SK-N-SH treated with all-trans-retinoic acid at 6 μM for 48 hours (cell line): Measurements from ENCODE around the gene SLX4IP.

Experiments
- ATAC-seq: fragments of 200-7000 bp; cut with Tn5 transposase; 3 replicates; pipeline ENCODE4 v1.9.1; 2020; ENCODE audit warnings: mild to moderate bottlenecking, moderate library complexity
- ARNTL ChIP-seq: fragments of 450-650 bp; formaldehyde crosslinking; IDR thresholded peaks from 2 replicates; pipeline ENCODE4 v1.5.0; 2020; ENCODE audit warnings: low read depth, mild to moderate bottlenecking, moderate library complexity, borderline replicate concordance
- BACH2 ChIP-seq: fragments of 250-450 bp; sonication (Bioruptor Pico); IDR thresholded peaks from 2 replicates; pipeline ENCODE4 v1.9.0; 2021; ENCODE audit warnings: mild to moderate bottlenecking, borderline replicate concordance
- CREB5 ChIP-seq: fragments of 250-450 bp; sonication (Bioruptor Pico); IDR thresholded peaks from 2 replicates; pipeline ENCODE4 v1.5.1; 2020; ENCODE audit warnings: low read depth, mild to moderate bottlenecking, moderate library complexity
- CSDC2 ChIP-seq: fragments of 250-450 bp; sonication (Bioruptor Pico); IDR thresholded peaks from 2 replicates; pipeline ENCODE4 v1.5.0; 2020; ENCODE audit warnings: mild to moderate bottlenecking, moderate library complexity
- CSRNP3 ChIP-seq: fragments of 250-450 bp; sonication (Bioruptor Pico); IDR thresholded peaks from 2 replicates; pipeline ENCODE4 v1.5.1; 2021; ENCODE audit warnings: mild to moderate bottlenecking, moderate library complexity
- ESRRG ChIP-seq: fragments of 250-450 bp; sonication (Bioruptor Pico); IDR thresholded peaks from 2 replicates; pipeline ENCODE4 v1.6.1; 2021; ENCODE audit warnings: mild to moderate bottlenecking
- ISL1 ChIP-seq: fragments of 250-450 bp; sonication (Bioruptor Pico); IDR thresholded peaks from 2 replicates; pipeline ENCODE4 v2.1.2; 2022; ENCODE audit warnings: mild to moderate bottlenecking, moderate library complexity
- OSR1 ChIP-seq: fragments of 250-450 bp; sonication (Bioruptor Pico); IDR thresholded peaks from 2 replicates; pipeline ENCODE4 v1.8.0; 2022; ENCODE audit warnings: moderate library complexity, mild to moderate bottlenecking, inconsistent platforms
- PATZ1 ChIP-seq: fragments of 250-450 bp; sonication (Bioruptor Pico); IDR thresholded peaks from 2 replicates; pipeline ENCODE4 v1.8.0; 2020; ENCODE audit warnings: mild to moderate bottlenecking, moderate library complexity, borderline replicate concordance
- POU6F1 ChIP-seq: fragments of 250-450 bp; sonication (Bioruptor Pico); IDR thresholded peaks from 2 replicates; pipeline ENCODE4 v1.8.0; 2021; ENCODE audit warnings: low read depth, mild to moderate bottlenecking, moderate library complexity, borderline replicate concordance
- RARB ChIP-seq: fragments of 250-450 bp; sonication (Bioruptor Pico); IDR thresholded peaks from 2 replicates; pipeline ENCODE4 v1.8.0; 2021; ENCODE audit warnings: mild to moderate bottlenecking, moderate library complexity
- SNAI2 ChIP-seq: fragments of 250-450 bp; sonication (Bioruptor Pico); IDR thresholded peaks from 2 replicates; pipeline ENCODE4 v1.5.0; 2020; ENCODE audit warnings: mild to moderate bottlenecking, moderate library complexity
- TCF4 ChIP-seq: fragments of 250-450 bp; sonication (Bioruptor Pico); IDR thresholded peaks from 2 replicates; pipeline ENCODE4 v1.8.0; 2021; ENCODE audit warnings: mild to moderate bottlenecking, moderate library complexity, borderline replicate concordance
- TOX ChIP-seq: fragments of 250-450 bp; sonication (Bioruptor Pico); IDR thresholded peaks from 2 replicates; pipeline ENCODE4 v1.8.0; 2021; ENCODE audit warnings: mild to moderate bottlenecking, moderate library complexity, borderline replicate concordance
- ZC3H10 ChIP-seq: fragments of 250-450 bp; sonication (Bioruptor Pico); IDR thresholded peaks from 2 replicates; pipeline ENCODE4 v1.5.1; 2021; ENCODE audit warnings: mild to moderate bottlenecking, moderate library complexity
- ZFP30 ChIP-seq: fragments of 450-650 bp; formaldehyde crosslinking; IDR thresholded peaks from 2 replicates; pipeline ENCODE4 v1.5.0; 2022; ENCODE audit warnings: mild to moderate bottlenecking, moderate library complexity
- ZNF565 ChIP-seq: fragments of 450-650 bp; formaldehyde crosslinking; conservative IDR thresholded peaks from 2 replicates; pipeline ENCODE4 v1.5.0; 2020; ENCODE audit warnings: low read depth, mild to moderate bottlenecking, moderate library complexity
- ZNF70 ChIP-seq: fragments of 450-650 bp; formaldehyde crosslinking; IDR thresholded peaks from 2 replicates; pipeline ENCODE4 v1.5.0; 2020; ENCODE audit warnings: mild to moderate bottlenecking, moderate library complexity
- ZNF8 ChIP-seq: fragments of 450-650 bp; formaldehyde crosslinking; IDR thresholded peaks from 2 replicates; pipeline ENCODE4 v1.5.0; 2020; ENCODE audit warnings: mild to moderate bottlenecking, moderate library complexity

The SLX4IP gene

GRCh38 chr20:10619427-10619826 lies 184.3 kb downstream of the SLX4IP start:
- peak; percentile 81 for ATAC-seq
- TF ChIP-seq TOX (CRISPR knock-in tag) (peak; percentile 78; the same call in 1 of the 2 replicates), PATZ1 (CRISPR knock-in tag) (no peak), ZC3H10 (CRISPR knock-in tag) (peak; percentile 70; the same call in 1 of the 2 replicates), OSR1 (CRISPR knock-in tag) (peak; percentile 78; the same call in 1 of the 2 replicates), ISL1 (CRISPR knock-in tag) (peak; percentile 78), CSDC2 (CRISPR knock-in tag) (no peak)

GRCh38 chr20:10621149-10621548 lies 186.0 kb downstream of the SLX4IP start:
- ATAC-seq: no peak
- TF ChIP-seq POU6F1 (no peak), ZNF565 (no peak), TCF4 (CRISPR knock-in tag) (no peak), ESRRG (no peak), BACH2 (CRISPR knock-in tag) (no peak), CREB5 (no peak), ZFP30 (CRISPR knock-in tag) (no peak)
- TF ChIP-seq, all 23 proteins: peak for 0

- TF ChIP-seq TOX (CRISPR knock-in tag) (no peak), POU6F1 (no peak), OSR1 (CRISPR knock-in tag) (no peak), RARB (CRISPR knock-in tag) (no peak), BACH2 (CRISPR knock-in tag) (no peak), ARNTL (CRISPR knock-in tag) (no peak), CSRNP3 (CRISPR knock-in tag) (no peak), ZNF8 (CRISPR knock-in tag) (no peak), PATZ1 (CRISPR knock-in tag) (no peak), CSDC2 (CRISPR knock-in tag) (no peak)
- TF ChIP-seq, all 23 proteins: peak for 0
- ATAC-seq: peak; percentile 77
Observed at GRCh38 chr20:10622657-10623418, 187.7 kb downstream of the SLX4IP start.

GRCh38 chr20:10625641-10626040 lies 190.5 kb downstream of the SLX4IP start:
- no peak for ATAC-seq

More at GRCh38 chr20:10625641-10626040, 190.5 kb downstream of the SLX4IP start:
- TF ChIP-seq BACH2 (CRISPR knock-in tag) (no peak), CSDC2 (CRISPR knock-in tag) (no peak), PATZ1 (CRISPR knock-in tag) (no peak), CSRNP3 (CRISPR knock-in tag) (no peak), ARNTL (CRISPR knock-in tag) (no peak), ZNF70 (CRISPR knock-in tag) (no peak), ESRRG (no peak), SNAI2 (no peak), ISL1 (CRISPR knock-in tag) (no peak), ZFP30 (CRISPR knock-in tag) (no peak), TOX (CRISPR knock-in tag) (no peak), ZNF8 (CRISPR knock-in tag) (no peak), ZNF565 (no peak)
- TF ChIP-seq, all 23 proteins: peak for 0
